GM19463 (cell line): ENCODE results near the gene SMYD5.
A peak's percentile ranks its signal among the peaks of the same experiment; 100 is the strongest.

Experiments used
- ATAC-seq: cut with Tn5 transposase; IDR thresholded peaks from one replicate; pipeline ENCODE4 v1.9.1; 2021; ENCODE audit warnings: mild to moderate bottlenecking, moderate library complexity; ENCODE audit not compliant: unreplicated experiment

Gene SMYD5

GRCh38 chr2:73203055-73203681 is 10.9 kb upstream of the SMYD5 start:
- no peak for ATAC-seq

- no peak for ATAC-seq
These were observed 8.4 kb upstream of the SMYD5 start for GRCh38 chr2:73205611-73206010.

- ATAC-seq: no peak
These were observed 5.8 kb upstream of the SMYD5 start for GRCh38 chr2:73208258-73208657.

DNA sequence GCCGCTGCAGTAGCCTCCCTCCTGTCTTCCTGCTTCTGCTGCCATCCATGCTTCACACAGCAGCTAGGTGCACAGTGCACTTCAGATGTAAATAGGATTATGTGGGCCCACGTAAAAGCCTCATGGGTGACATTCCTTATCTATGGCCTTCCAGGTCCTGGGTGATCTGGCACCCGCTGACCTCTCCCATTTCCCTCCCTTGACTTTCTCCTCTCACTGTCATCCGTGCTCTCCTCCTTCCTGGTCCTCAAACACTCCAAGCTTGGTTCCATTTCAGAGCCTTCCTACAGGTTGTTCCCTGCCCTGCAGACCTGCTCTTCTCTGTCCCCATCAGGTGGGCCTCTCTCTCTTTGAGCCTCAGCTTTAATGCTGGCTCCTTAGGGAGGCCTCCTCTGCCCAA is 4.0 kb upstream of the SMYD5 start:
- ATAC-seq: no peak

GRCh38 chr2:73210696-73211095 is 3.3 kb upstream of the SMYD5 start:
- ATAC-seq: no peak

GRCh38 chr2:73212098-73212447 is 2.0 kb upstream of the SMYD5 start:
- ATAC-seq: no peak

- peak; percentile 65 for ATAC-seq
These were observed 1.4 kb upstream of the SMYD5 start for GRCh38 chr2:73212448-73213176.

GRCh38 chr2:73215254-73215653 is 1.2 kb downstream of the SMYD5 start:
- ATAC-seq: no peak

GRCh38 chr2:73217160-73217559 is 3.1 kb downstream of the SMYD5 start:
- no peak for ATAC-seq

- ATAC-seq: no peak
These were observed 3.8 kb downstream of the SMYD5 start for GRCh38 chr2:73217826-73218225.

- no peak for ATAC-seq
These were observed 4.3 kb downstream of the SMYD5 start for GRCh38 chr2:73218298-73218697.

GRCh38 chr2:73223821-73224220 is 9.8 kb downstream of the SMYD5 start:
- ATAC-seq: no peak

DNA sequence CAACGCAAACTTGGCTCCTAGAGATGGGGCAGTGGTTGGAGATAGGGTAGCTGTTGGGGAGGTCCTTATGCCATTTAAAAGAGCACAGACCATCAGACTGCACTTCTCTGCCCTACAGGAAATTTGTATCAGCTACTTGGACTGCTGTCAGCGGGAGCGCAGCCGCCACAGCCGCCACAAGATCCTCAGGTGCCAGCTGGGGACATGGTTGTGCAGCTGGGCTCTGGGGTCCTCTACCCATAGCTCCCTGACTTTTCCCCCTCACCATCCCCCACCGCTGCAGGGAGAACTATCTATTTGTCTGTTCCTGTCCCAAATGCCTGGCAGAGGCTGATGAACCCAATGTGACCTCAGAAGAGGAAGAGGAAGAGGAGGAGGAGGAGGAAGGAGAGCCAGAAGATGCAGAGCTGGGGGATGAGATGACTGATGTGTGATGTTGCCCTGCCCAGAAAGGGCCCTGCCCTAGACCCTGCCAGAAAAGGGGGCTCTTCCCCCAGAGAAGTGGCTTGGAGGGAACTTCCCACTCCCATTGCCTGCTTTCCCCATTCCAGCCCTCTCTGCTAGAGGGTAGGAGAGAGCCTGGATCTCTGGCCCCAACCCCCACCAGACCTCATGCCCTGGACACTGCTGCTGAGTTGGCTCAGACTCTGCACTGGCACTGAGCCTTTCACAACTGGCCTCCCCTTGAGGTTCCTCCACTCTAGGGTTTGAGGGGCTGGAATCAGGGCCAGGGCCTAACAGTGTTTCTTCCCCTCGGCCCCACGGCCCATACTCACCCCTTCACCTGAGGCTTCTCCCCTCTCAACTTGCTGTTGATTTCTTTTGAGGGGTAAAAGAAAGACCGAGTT is 11.7 kb downstream of the SMYD5 start:
- no peak for ATAC-seq

GRCh38 chr2:73227086-73227485 is 13.0 kb downstream of the SMYD5 start:
- ATAC-seq: no peak

DNA sequence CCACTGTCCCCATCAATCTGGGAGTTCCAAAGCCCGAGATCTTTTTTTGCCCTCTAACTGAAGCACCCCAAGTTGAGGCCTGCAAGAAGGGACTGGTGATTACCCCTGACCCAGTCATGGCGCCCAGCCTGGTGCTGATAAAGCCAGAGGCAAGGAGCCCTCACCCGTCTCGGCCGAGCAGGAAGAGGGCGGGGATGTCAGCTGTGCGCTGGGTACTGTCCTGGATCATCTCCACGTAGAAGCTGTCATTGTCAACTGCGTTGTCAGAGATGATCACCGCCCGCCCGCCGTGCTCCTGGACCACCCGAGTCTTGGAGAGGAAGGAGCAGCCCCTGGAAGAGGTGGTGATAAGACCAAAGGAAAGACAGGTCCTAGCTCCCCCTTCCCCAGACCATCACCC is 14.6 kb downstream of the SMYD5 start:
- no peak for ATAC-seq

GRCh38 chr2:73232403-73233153 is 18.5 kb downstream of the SMYD5 start:
- peak; percentile 7 for ATAC-seq

DNA sequence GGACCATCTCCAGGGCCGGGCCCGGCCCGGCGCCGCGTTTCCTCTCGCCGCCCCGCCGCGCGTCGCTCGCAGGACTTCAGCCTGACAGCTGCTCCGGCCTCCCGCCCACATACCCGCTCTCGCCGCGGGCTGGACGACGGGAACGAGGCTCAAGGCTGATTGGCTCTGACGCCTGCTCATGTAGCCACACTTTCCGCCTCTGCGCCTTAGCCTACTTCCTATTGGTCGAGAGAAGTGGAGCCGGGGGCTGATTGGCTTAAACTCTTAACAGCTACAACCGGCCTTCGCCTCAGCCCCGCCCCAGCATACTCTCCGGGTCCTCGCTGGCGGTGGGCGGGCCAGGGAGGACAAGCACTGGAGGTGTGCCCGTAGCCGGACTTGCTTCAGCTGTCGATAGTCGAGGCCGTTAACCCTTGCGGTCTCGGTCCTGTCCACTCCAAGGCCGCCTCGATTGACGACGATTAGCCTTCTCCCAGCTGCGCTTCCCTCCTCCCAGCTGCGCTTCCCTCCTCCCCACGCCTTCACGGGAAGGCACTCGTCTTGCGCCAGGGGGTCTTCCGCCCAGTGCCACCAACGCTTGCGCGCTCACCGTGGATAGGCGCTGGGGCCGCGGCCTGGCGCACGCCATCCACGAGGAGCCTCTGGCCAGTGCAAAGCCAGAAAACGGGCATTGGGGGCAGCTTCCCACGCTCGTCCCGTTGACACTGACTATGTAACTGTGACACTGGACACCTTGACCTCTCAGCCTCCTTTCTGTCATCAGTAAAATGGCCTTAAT is 19.3 kb downstream of the SMYD5 start, which contains the start of gene PRADC1:
Gene PRADC1 (minus strand): TSS at position 86 of the 778 bp plus-strand sequence. CDS start 79 bp downstream, at position 7.
- ATAC-seq: peak; percentile 88

DNA sequence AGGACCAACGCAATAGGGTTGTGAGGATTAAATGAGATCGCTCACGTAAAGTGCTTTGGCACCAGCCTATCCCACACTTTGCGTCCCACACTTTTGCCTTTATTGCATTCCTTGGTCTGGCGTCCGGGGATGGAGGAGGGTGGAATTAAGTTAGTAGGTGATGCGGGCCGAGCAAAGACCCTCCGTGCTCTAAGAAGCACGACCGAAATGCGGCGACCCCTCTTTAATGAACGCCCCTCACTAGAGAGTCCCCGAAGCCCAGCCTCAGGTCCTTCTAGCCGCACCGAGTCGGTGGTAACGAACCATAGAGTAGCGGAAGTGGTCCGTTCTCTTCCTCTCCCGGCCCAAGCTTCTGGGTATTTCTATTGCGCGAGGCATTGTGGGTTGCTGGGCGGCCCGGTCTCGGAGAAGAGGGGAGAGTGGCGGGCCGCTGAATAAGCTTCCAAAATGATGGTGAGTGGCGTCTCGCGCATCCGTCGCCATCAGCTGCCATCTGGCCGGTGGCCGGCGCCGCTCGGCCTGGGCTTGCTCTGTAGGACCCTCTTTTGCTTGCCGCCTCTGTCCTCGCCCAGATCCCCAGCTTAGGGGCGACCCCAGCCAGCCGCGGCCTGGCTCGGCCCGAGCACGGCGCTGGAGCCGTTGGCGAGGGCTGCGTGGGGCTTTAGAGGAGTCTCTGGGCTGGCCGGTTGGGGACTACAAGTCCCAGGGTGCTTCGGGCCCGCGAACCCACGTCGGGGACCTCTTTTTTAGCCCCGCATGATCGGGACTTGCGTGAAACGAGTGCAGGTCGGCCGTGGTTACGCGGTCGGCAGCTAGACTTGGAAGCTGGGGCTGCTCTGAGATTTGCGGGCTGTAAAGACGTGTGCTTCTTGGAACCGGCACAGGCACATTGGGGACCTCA is 20.1 kb downstream of the SMYD5 start, which contains the start of gene CCT7:
Gene CCT7 (plus strand): TSS at position 377 of the 901 bp plus-strand sequence. CDS start 71 bp downstream, at position 448.
- peak; percentile 50 for ATAC-seq
